Colonic mucosa (tissue), 4 donors: ENCODE data around the gene AURKB. TPM values are rescaled to one million over a fixed set of nuclear protein-coding genes. Genes with fewer than 3 reads are reported as not detected.

Experiments used
- DNase-seq: peaks from one replicate; pipeline ENCODE4 v3.0.0-alpha.2; 2020
- H3K27ac ChIP-seq: fragments of 200-600 bp; one replicate; pipeline ENCODE4 v1.8.0; 2021
- H3K27me3 ChIP-seq: fragments of 200-600 bp; one replicate; pipeline ENCODE4 v1.8.0; 2021
- H3K36me3 ChIP-seq: fragments of 200-600 bp; one replicate; pipeline ENCODE4 v1.8.0; 2021
- H3K4me1 ChIP-seq: fragments of 200-600 bp; one replicate; pipeline ENCODE4 v1.8.0; 2021; ENCODE audit warnings: mild to moderate bottlenecking
- H3K4me3 ChIP-seq: fragments of 200-600 bp; one replicate; pipeline ENCODE4 v1.8.0; 2021
- H3K9ac ChIP-seq, 2 donors: one replicate each; pipeline ENCODE4 v1.7.0; 2013; ENCODE audit warnings: control low read depth in 2 of 2, low read depth in 2 of 2, low read length in 2 of 2
- H3K9me3 ChIP-seq: fragments of 200-600 bp; one replicate; pipeline ENCODE4 v1.8.0; 2021
- CTCF ChIP-seq: fragments of 200-600 bp; IDR thresholded peaks from one replicate; pipeline ENCODE4 v1.8.0; 2022; ENCODE audit warnings: antibody characterized with exemption, mild to moderate bottlenecking
- intact Hi-C: fragments of 100-400 bp; cut with DNase I; formaldehyde crosslinking; loops from one replicate; pipeline ENCODE4 v1.14.1; 2022
- total RNA-seq, 2 donors: library from RNA; stranded (reverse); fragmentation: NEBNext Ultra II Directional in 1 of 2; extraction: Animal tissue kit (Norgen Biotek cat#: 25700) in 1 of 2; gene quantifications; one replicate each; pipeline ENCODE4 v1.2.1, GENCODE V29; 2021
- donor health status: healthy.
- donor health status: DM: no; HTN: no; CAD: no.
- donor health status: DM: no; HTN: no; CAD: no.

AURKB gene
- total RNA-seq, 2 donors from 2014 or later, result 18.6 to 86.4 TPM

- Histone ChIP-seq H3K36me3 (no peaks in the 10 kb centered on the region), H3K4me1 (no peaks in the 10 kb centered on the region), H3K27ac (no peak overlapping the region), H3K27me3 (no peaks in the 10 kb centered on the region), H3K9me3 (no peaks in the 10 kb centered on the region), H3K9ac (no peak overlapping the region), H3K4me3 (no peak overlapping the region)
- DNase-seq, result no peak
- TF ChIP-seq CTCF, result no peak
- intact Hi-C loops, result no loop called here
These were observed 34.4 kb upstream of the AURKB start for GRCh38 chr17:8244768-8245167.

- Histone ChIP-seq H3K9me3 (no peaks in the 10 kb centered on the region), H3K27ac (no peak overlapping the region), H3K36me3 (no peaks in the 10 kb centered on the region), H3K27me3 (no peaks in the 10 kb centered on the region), H3K9ac (no peak overlapping the region), H3K4me1 (no peaks in the 10 kb centered on the region), H3K4me3 (no peak overlapping the region)
- intact Hi-C loops, result no loop called here
- DNase-seq, result no peak
- no peak for TF ChIP-seq CTCF
These were observed 33.5 kb upstream of the AURKB start for GRCh38 chr17:8243827-8244226.

GRCh38 chr17:8237886-8238285, 27.5 kb upstream of the AURKB start:
- intact Hi-C loops, result no loop called here
- H3K4me3 ChIP-seq, result no peak overlapping the region
- TF ChIP-seq CTCF, result no peak
- no peak for DNase-seq
- H3K27me3 ChIP-seq, result no peaks in the 10 kb centered on the region
- no peak overlapping the region for H3K27ac ChIP-seq
- no peaks in the 10 kb centered on the region for H3K4me1 ChIP-seq
- no peak overlapping the region for H3K9ac ChIP-seq
- H3K36me3 ChIP-seq, result peaks cover 9% of the 10 kb centered on the region
- H3K9me3 ChIP-seq, result no peaks in the 10 kb centered on the region

- Histone ChIP-seq H3K9me3 (no peaks in the 10 kb centered on the region), H3K4me3 (no peak overlapping the region), H3K36me3 (peaks cover 15% of the 10 kb centered on the region), H3K4me1 (no peaks in the 10 kb centered on the region), H3K9ac (no peak overlapping the region), H3K27me3 (no peaks in the 10 kb centered on the region), H3K27ac (no peak overlapping the region)
- TF ChIP-seq CTCF, result no peak
- intact Hi-C loops, result no loop called here
- no peak for DNase-seq
These were observed 26.8 kb upstream of the AURKB start for GRCh38 chr17:8237175-8237574.

- H3K9ac ChIP-seq, result no peak overlapping the region
- H3K36me3 ChIP-seq, result peaks cover 28% of the 10 kb centered on the region
- no peaks in the 10 kb centered on the region for H3K27me3 ChIP-seq
- H3K4me1 ChIP-seq, result no peaks in the 10 kb centered on the region
- no peak for DNase-seq
- no peak overlapping the region for H3K4me3 ChIP-seq
- H3K9me3 ChIP-seq, result no peaks in the 10 kb centered on the region
- intact Hi-C loops, result no loop called here
- no peak for TF ChIP-seq CTCF
- H3K27ac ChIP-seq, result no peak overlapping the region
These were observed 25.3 kb upstream of the AURKB start for GRCh38 chr17:8235676-8236075.
